Activated naive CD4-positive, alpha-beta T cell (primary cell): ENCODE measurements around the gene MRPL32.

Source experiments
- DNase-seq, 4 experiments: peaks; one replicate each; lab custom pipeline; 2025; lab: John Stamatoyannopoulos, UW

The MRPL32 gene

DNA sequence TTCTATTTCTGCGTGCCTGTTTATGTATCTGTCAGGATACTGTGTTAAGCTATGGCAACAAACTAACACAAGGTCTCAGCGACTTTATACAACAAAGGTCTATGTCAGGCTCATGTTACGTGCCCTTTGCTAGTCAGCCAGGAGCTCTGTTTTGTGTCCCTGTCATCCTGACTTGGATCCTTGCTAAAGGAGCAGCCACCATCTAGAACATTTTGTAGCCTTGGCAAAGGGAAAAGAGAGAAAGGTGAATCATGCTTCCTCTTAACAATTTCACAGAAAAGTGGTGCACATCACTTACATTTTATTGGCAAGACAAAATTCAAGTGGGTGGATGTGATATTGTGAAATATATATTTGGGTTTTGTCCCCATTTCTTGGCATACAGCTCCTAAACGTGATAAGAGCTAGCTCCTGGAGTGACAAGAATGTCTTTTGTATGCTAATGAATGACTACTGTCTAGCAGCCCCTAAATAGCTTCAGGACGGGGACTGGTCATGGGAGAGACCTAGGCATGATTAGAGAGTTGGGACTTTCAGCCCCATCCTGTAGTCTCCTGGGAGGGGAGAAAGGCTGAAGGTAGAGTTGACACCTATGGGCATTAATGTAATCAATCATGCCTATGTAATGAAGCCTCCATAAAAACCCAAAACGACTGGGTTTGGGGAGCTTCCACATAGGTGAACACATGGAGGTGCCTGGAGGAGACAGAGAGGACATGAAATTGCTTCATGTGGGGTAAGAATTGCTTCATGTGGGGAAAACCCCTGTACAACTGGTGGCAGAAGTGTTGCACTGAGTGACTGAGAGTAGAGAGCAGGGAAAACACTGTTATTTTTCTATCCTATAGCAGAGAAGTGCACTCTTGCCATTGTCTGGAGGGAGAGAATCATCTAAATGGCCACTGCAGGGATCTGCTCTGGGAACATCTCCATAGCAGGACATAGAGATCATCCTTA, 33.0 kb downstream of the MRPL32 start:
- DNase-seq = no peak

DNA sequence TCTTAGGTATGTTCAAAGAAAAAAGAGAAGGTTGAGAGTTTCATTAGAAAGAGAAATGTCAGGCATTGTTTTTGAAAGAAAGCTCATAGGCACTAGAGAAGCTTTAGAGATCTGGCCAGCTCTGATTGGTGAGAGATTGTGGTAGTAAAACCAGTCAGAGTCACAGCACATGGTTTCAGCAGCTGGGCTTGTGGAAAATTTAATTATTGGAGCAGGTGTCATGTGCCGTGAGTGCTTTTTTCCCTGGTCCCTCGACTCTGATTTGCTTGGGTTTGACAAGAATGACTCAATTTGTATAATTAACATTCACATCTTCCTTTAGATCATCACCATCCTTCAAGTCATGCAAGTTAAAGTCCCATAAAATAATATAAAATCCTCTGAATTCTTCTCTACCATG, 35.2 kb downstream of the MRPL32 start:
- DNase-seq = no peak

DNA sequence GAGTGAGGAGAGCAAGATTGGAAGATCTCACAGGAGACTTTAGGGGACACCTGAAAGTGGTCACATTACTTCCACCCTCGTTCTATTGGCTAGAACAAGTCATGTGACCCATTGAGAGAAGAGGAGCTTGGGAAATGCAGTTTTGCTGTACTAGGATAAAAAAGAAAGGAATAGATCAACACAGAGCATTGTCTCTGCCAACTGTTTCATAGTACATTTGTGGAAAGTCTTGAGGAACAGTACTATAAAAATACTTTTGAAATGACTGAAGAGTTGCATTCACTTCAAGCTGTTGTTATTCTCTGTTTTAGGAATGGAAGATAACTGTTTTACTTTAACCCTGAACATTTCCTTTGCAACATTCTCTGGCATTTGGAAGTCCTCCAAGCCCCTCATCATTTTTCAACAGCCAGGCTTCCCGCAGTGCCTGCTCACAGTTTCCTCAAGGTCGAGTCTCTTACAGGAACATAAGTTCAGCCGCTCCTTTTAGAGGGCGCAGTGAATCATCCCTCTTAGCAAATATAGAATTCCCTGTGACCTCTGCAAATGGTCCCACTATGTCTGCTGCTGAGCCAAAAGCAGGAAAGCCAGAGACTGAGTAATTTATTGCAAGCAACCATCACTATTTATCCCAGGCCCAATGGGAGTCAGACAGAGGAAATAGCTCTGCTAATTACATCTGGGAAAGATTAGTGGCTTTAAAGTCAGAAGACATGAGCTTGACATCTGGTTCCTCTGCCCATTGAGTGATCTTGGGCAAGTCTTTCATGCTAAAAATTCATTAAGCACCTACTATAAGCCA, 40.7 kb downstream of the MRPL32 start:
- no peak for DNase-seq

DNA sequence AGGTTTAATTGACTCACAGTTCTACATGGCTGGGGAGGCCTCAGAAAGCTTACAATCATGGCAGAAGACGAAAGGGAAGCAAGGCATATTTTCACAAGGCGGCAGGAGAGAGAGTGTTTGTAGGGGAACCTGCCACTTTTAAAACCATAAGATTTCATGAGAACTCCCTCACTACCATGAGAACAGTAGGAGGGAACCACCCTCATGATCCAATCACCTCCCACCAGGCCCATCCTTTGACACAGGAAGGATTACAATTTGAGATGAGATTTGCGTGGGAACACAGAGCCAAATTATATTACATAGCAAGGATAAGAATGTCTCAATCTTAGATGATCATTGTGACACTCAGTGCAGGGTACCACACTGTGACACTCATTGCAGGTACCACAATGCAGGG, 44.2 kb downstream of the MRPL32 start:
- no peak for DNase-seq

DNA sequence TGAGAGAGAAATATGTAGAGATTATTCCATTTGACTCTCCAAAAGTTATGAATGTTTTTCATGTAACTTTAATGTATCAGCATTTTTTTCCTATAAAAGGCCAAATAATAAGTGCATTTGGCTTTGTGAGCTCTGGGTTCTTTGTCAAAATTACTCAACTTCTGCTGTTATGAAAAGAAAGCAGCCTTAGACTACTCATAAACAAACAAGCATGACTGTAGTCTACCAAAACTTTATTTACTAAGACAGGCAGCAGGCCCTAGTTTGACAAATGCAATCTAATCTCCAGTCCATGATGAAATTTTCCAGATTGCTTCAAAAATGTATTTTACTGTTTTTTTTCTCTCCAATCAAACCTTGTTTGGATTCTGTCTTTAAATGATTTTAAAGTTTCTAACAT, 46.3 kb downstream of the MRPL32 start:
- DNase-seq = no peak

DNA sequence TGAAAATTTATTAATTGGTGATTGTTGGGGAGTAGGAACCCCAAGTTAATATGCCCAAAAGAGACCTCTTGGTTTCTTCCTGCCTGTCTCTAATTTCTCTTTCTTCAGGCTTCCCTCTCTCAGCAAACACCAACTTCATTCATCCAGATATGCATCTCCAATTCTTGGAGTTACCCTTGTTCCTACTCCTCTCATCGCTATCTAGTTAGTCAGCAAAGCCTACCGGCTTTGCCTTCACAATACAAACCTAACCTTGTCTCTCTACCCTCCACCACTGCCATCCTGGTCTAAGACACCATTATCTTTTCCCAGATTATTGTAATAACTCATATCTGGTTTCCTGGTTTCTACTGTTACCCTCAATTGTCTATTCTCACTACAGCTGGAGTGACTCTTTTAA, 47.9 kb downstream of the MRPL32 start:
- no peak for DNase-seq

DNA sequence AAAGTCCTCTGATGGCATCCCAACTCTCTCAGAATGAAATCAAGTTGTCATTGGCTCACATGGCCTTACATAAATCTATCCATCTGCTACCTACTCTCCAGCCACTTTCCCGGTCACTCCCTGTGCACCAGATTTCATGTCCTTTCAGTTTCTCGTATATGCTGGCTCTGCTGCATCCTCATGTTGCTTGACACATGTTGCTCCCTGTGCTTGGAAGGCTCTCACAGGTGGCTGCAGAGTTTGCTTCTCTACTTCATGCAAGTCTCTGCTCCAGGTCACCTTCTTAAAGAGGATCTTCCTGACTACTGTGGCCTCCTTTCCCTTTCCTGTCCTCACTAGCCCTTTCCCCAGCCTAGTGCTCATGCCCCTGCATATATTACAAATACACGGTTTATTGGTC, 48.3 kb downstream of the MRPL32 start:
- no peak for DNase-seq

DNA sequence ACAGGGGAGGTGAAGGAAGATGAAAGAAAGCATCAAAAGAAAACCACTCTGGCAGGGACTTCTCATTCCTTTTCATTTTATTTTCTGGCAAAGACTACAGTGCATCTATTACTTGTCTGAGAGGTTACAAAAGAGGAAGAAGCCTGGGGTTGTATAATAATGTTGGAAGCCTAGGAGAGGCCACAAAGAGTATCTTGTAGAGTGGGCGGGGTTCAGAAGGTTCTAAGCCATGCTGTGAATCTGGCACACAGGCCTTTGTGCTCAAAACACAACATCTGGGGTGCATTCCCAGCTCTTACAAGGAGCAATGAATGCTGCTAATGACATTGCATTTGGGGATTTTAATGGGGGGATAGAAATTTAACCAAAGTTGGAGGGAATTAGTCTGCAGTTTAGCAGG, 49.4 kb downstream of the MRPL32 start:
- DNase-seq = no peak

DNA sequence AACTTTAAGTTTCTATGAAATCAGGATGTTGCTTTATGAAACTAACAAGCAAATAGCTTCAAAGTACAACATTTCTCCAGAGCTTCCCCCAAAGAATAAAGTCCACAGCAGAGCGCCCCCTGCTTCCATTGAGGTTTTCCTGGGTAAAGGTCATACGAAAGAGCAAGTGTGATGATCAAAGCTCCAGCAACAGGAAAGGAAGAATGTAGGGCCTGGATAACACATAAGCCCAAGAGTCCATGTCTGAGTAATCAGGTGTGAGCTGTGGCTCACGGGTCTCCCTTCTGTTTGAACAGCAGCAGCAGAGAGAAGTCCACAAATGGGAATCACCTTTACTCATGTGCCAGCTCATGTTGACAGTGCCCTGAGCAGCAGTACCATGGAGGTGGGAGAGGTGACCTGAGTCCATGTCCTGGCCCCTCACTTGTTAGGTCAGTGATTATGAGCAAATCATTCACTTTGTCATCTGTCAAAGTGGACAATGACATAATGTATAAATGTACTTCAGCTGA, 50.5 kb downstream of the MRPL32 start:
- DNase-seq = no peak

DNA sequence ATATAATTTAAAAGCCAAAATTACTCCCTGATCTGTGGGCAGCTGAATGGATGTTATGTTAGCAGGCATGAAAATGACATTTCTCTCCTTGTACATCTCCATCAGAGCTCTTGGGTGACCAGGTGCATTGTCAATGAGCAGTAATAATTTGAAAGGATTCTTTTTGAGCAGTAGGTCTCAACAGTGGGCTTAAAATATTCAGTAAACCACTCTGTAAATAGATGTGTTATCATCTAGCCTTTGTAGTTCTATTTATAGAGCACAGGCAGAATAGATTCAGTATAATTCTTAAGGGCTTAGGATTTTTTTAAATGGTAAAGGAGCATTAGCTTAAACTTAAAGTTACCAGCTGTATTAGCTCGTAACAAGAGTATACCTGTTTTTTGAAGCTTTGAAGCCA, 52.0 kb downstream of the MRPL32 start:
- DNase-seq = no peak

DNA sequence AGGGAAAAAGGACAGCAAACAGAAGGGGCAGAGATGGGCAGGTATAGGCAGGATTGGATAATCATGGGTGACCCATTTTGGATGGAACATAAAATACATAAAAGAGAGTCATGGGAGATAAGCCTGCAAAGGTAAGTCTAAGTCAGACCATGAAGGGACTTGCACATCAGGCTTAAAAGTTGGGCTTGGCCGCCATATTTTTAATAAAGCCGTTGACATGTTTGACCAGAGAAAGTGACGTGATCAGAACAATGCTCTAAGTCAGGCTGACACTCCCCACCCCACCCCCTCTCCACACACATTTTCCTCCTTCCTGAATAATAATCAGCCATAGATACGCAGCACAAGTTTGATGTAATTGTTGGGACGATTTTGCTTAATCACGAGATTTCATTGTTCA, 54.0 kb downstream of the MRPL32 start:
- DNase-seq = no peak

DNA sequence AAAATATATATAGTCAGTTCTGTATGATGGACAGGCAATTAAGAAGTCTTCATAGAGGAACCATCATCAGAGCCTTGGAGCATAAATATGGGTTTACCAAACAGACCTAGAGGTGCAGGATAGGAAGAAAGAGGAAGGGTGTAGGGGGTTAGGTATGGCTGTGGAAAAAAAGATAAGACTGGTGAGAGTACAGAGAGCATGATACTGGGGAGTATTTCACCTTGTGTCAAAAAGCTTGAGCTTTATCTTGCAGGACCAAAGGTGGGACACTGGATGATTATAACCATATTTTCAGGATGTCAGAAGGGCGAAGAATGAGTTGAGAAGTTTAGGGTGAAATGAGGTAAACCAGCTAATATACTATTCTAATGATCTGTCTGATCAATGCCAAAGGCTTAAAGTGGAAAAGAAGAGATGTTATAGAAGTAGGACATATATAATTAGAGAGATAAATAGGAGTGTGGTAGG, 54.6 kb downstream of the MRPL32 start:
- DNase-seq = no peak
